ENCODE data around the gene MATCAP1.
A peak's percentile ranks its signal among the peaks of the same experiment; 100 is the strongest.

DNA sequence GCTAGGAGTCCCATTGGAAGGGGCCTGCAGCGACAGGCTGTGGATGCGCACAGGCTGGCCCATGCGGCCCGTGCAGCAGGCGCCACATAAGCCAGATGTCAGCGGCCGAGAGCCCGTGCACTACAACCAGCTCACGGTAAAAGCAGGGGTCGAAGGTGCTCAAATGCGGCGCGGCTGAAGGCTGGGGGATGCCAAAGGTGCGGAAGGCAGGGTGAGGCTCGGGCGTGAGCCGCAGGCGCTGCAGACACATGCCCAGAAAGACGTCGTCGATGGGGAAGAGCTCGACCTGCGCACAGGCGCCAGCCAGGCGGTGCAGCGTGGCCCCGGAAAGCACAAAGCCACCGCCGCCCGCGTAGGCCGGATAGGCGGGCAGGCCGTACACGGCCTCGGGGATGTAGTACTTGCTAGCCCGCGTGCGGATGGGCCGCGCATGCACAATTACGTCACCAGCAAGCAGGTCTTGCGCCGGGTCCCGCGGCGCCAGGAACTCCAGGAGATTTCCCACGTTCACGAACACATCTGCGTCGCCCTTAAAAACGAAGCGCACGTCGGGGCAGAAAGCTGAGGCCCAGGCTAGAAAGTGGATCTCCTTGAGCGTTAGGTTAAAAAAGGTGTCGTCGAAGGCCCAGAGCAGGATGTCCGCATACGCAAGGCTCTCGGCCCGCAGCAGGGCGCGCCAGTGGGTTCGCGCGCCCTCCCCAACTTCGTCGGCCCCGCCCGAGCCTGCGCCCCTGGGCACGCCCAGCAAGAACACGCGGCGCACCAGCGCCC lies 34.3 kb downstream of the MATCAP1 start:
- TF ChIP-seq CHD2 (IDR thresholded peaks at IDR 0.05; ENCODE audit: low read depth, low read length), result no peak
- no peak for TF ChIP-seq FOXC1 (CRISPR knock-in tag; IDR thresholded peaks at IDR 0.05; ENCODE audit: borderline replicate concordance)
- peak in 1 of 2 experiments; percentile 45; a peak in 1 of 4 replicates for TF ChIP-seq POLR2A (IDR thresholded peaks at IDR 0.05; ENCODE audit: insufficient read depth in 1 of 2, low read depth in 2 of 2, low read length in 2 of 2)
- TF ChIP-seq POLR2AphosphoS2 (IDR thresholded peaks at IDR 0.05; ENCODE audit: low read depth, low read length), result no peak

Data from HepG2 (cell line).